HepG2 (cell line): ENCODE results near the gene GPR148. TPM values are rescaled to one million over a fixed set of nuclear protein-coding genes. Genes with fewer than 3 reads are reported as not detected.

ENCODE experiments used
- ATAC-seq: fragments of 200-7000 bp; cut with Tn5 transposase; 3 replicates; pipeline ENCODE4 v1.9.1; 2020; ENCODE audit warnings: mild to moderate bottlenecking, moderate library complexity
- BruUV-seq: library from RNA; stranded (reverse); fragments of 400-500 nt; replicated peaks from 2 replicates; lab custom pipeline; 2021; lab: Mats Ljungman, UMichigan
- CTCF ChIA-PET: fragments of 300-600 bp; formaldehyde crosslinking; extraction: SDS; loops from one replicate; lab custom pipeline; 2021; ENCODE audit warnings: low total read pairs, inconsistent platforms, low intra/inter-chr PET ratio; lab: Yijun Ruan, JAX
- POLR2A ChIA-PET: fragments of 350-600 bp; sonication (Branson Sonifier 250); formaldehyde crosslinking; loops from one replicate; lab custom pipeline; 2020; ENCODE audit warnings: antibody characterized with exemption, inconsistent platforms; lab: Yijun Ruan, JAX
- DNase-seq: peaks from one replicate; pipeline ENCODE4 v3.0.0-alpha.2; 2015; ENCODE audit warnings: low spot score
- FAIRE-seq: peaks from 3 replicates; lab custom pipeline; 2011; peaks lifted over from hg19 to GRCh38; lab: Jason Lieb, UNC
- H2AFZ ChIP-seq: one replicate; pipeline ENCODE4 v1.6.1; 2011; ENCODE audit warnings: low read length, inconsistent platforms
- H3K27ac ChIP-seq: fragments of 300-600 bp; 3 replicates; pipeline ENCODE4 v1.8.0; 2011; ENCODE audit warnings: mixed run types, mild to moderate bottlenecking, mixed read lengths, low read length, inconsistent platforms; ENCODE audit not compliant: insufficient read depth; ENCODE audit errors: extremely low read length
- H3K27me3 ChIP-seq, 2 experiments: fragments of 200-600 bp in 1 of 2; 2 replicates in 1 of 2; 3 replicates in 1 of 2; pipeline versions ENCODE4 v1.6.0 to v1.8.0; 2011; ENCODE audit warnings: low read length in 2 of 2, mild to moderate bottlenecking in 2 of 2, moderate library complexity in 2 of 2, inconsistent platforms in 1 of 2; ENCODE audit not compliant: insufficient read depth in 2 of 2, control insufficient read depth in 1 of 2
- H3K36me3 ChIP-seq, 2 experiments: fragments of 200-600 bp in 1 of 2; replicated peaks in 1 of 2; 2 replicates in 1 of 2; 3 replicates in 1 of 2; pipeline versions ENCODE4 v1.5.1 to v1.8.0; 2011; ENCODE audit warnings: low read length in 2 of 2, inconsistent platforms in 1 of 2; ENCODE audit not compliant: insufficient read depth in 2 of 2, control insufficient read depth in 1 of 2
- H3K4me1 ChIP-seq: 2 replicates; pipeline ENCODE4 v1.5.1; 2012; ENCODE audit warnings: low read length, inconsistent platforms; ENCODE audit not compliant: insufficient read depth
- H3K4me2 ChIP-seq: 2 replicates; pipeline ENCODE4 v1.6.0; 2011; ENCODE audit warnings: low read depth, low read length, inconsistent platforms
- H3K4me3 ChIP-seq, 3 experiments: fragments of 200-600 bp in 1 of 3; sonication (generic), shearing (Covaris generic) in 1 of 3; replicated peaks in 1 of 3; 2 replicates each; pipeline ENCODE4 v1.5.1; 2011 to 2016; ENCODE audit warnings: low read length in 3 of 3, inconsistent platforms in 2 of 3, low read depth in 2 of 3, mild to moderate bottlenecking in 2 of 3, control low read depth in 1 of 3, mixed read lengths in 1 of 3; ENCODE audit not compliant: insufficient read depth in 1 of 3
- H3K79me2 ChIP-seq: one replicate; pipeline ENCODE4 v1.6.1; 2011; ENCODE audit warnings: low read length, inconsistent platforms; ENCODE audit not compliant: insufficient read depth
- H3K9ac ChIP-seq: 2 replicates; pipeline ENCODE4 v1.6.0; 2011; ENCODE audit warnings: mild to moderate bottlenecking, low read depth, low read length, inconsistent platforms; ENCODE audit not compliant: insufficient read depth
- H3K9me3 ChIP-seq: 2 replicates; pipeline ENCODE4 v1.5.1; 2012; ENCODE audit warnings: mild to moderate bottlenecking, low read length
- H4K20me1 ChIP-seq: 2 replicates; pipeline ENCODE4 v1.6.0; 2011; ENCODE audit warnings: inconsistent platforms, mild to moderate bottlenecking, low read length, moderate library complexity; ENCODE audit not compliant: insufficient read depth
- E2F1 ChIP-seq: sonication (generic); formaldehyde crosslinking; IDR thresholded peaks from 2 replicates; pipeline ENCODE4 v1.5.0; 2020; ENCODE audit warnings: missing genetic modification reagents
- FOSL2 ChIP-seq: sonication (generic); formaldehyde crosslinking; IDR thresholded peaks from 2 replicates; pipeline ENCODE4 v1.4.0; 2020; ENCODE audit warnings: missing genetic modification reagents
- GABPA ChIP-seq, 2 experiments: IDR thresholded peaks; 2 replicates each; pipeline ENCODE4 v1.6.1; 2011 to 2016; ENCODE audit warnings: low read depth in 2 of 2, low read length in 1 of 2, missing biosample characterization in 1 of 2, missing genetic modification characterization in 1 of 2
- GTF2F1 ChIP-seq: fragments of 150-350 bp; IDR thresholded peaks from 2 replicates; pipeline ENCODE4 v1.6.1; 2014; ENCODE audit warnings: low read length
- HNF4A ChIP-seq: sonication (generic); formaldehyde crosslinking; IDR thresholded peaks from 2 replicates; pipeline ENCODE4 v1.4.0; 2020; ENCODE audit warnings: missing genetic modification reagents
- KAT7 ChIP-seq: IDR thresholded peaks from 2 replicates; pipeline ENCODE4 v1.6.1; 2018; ENCODE audit warnings: borderline replicate concordance, missing compliant biosample characterization
- MZF1 ChIP-seq: sonication (generic); formaldehyde crosslinking; IDR thresholded peaks from 2 replicates; pipeline ENCODE4 v1.8.1; 2023; ENCODE audit warnings: mild to moderate bottlenecking, missing genetic modification reagents, borderline replicate concordance
- NCOA2 ChIP-seq: sonication (generic); formaldehyde crosslinking; IDR thresholded peaks from 2 replicates; pipeline ENCODE4 v1.8.0; 2022; ENCODE audit warnings: inconsistent platforms
- NR0B2 ChIP-seq: sonication (generic); formaldehyde crosslinking; IDR thresholded peaks from 2 replicates; pipeline ENCODE4 v1.4.0; 2020; ENCODE audit warnings: mild to moderate bottlenecking, missing genetic modification reagents
- TARDBP ChIP-seq: sonication (generic); formaldehyde crosslinking; IDR thresholded peaks from 2 replicates; pipeline ENCODE4 v1.8.0; 2022; ENCODE audit warnings: mild to moderate bottlenecking, missing genetic modification reagents
- ZBTB25 ChIP-seq: IDR thresholded peaks from 2 replicates; pipeline ENCODE4 v1.6.1; 2018; ENCODE audit warnings: missing genetic modification reagents
- ZNF746 ChIP-seq: sonication (generic); formaldehyde crosslinking; IDR thresholded peaks from 2 replicates; pipeline ENCODE4 v1.8.0; 2022; ENCODE audit warnings: mild to moderate bottlenecking, missing genetic modification reagents
- ZNF781 ChIP-seq: sonication (generic); formaldehyde crosslinking; IDR thresholded peaks from 2 replicates; pipeline ENCODE4 v1.5.1; 2020; ENCODE audit warnings: borderline replicate concordance, mild to moderate bottlenecking, missing genetic modification reagents; ENCODE audit errors: not compliant biosample characterization
- ZNF83 ChIP-seq: sonication (generic); formaldehyde crosslinking; IDR thresholded peaks from 2 replicates; pipeline ENCODE4 v1.4.0; 2020; ENCODE audit warnings: missing genetic modification reagents, mild to moderate bottlenecking, borderline replicate concordance
- ZNF841 ChIP-seq: sonication (generic); formaldehyde crosslinking; IDR thresholded peaks from 2 replicates; pipeline ENCODE4 v1.8.1; 2023; ENCODE audit warnings: missing genetic modification reagents, borderline replicate concordance
- WGBS: methylation state at CpG from one replicate; pipeline ENCODE4 v1.1.6; 2017; ENCODE audit warnings: low lambda C conversion rate; 5-methylcytosine and 5-hydroxymethylcytosine counted together
- in situ Hi-C: cut with HindIII; loops from 2 replicates; pipeline ENCODE4 v1.10.0; 2017; ENCODE audit warnings: low pct_unique_long_range_greater_than_20kb; ENCODE audit not compliant: extremely low pct_ligation_motif_present
- intact Hi-C: fragments of 100-400 bp; cut with micrococcal nuclease; formaldehyde crosslinking; loops from one replicate; pipeline ENCODE4 v1.10.0; 2022; ENCODE audit not compliant: unreplicated experiment
- polyA plus RNA-seq, 8 experiments: library from polyadenylated mRNA; depleted of rRNA in 3 of 8; stranded (reverse) in 7 of 8; unstranded in 1 of 8; fragments of >200 nt; fragmentation: Illumina TruSeq in 4 of 8; extraction: Trizol in 4 of 8; gene quantifications; 2 replicates each; pipeline versions ENCODE4 v1.2.1 to v1.2.3, GENCODE V29; 2011 to 2016; ENCODE audit warnings: low read depth in 4 of 8, missing spikeins in 1 of 8, mixed read lengths in 1 of 8; ENCODE audit not compliant: insufficient read depth in 1 of 8
- total RNA-seq, 5 experiments: library from RNA; depleted of rRNA; stranded (reverse); fragments of >200 nt; fragmentation: Illumina TruSeq; extraction: Trizol; gene quantifications; 2 replicates each; pipeline ENCODE4 v1.2.3, GENCODE V29; 2016; ENCODE audit warnings: low read depth in 1 of 5
- TF ChIP-seq, protein P1 (sequence below): sonication (generic); formaldehyde crosslinking; IDR thresholded peaks from 2 replicates; pipeline ENCODE4 v1.5.0; 2020; ENCODE audit warnings: missing genetic modification reagents, mild to moderate bottlenecking, borderline replicate concordance

Gene GPR148
- total and polyA plus RNA-seq, 2 of the 13 experiments (the other 11 are each of a cell fraction or from before 2014, with no cell fraction given) = not detected

- H3K4me3 ChIP-seq = no peak overlapping the region
- H2AFZ ChIP-seq = no peak overlapping the region
- no peaks in the 10 kb centered on the region; the same call in 1 of the 2 replicates for H4K20me1 ChIP-seq
- in situ Hi-C loops = no loop called here
- no TSS peak for BruUV-seq
- 5% methylated on average over 13 of the region's 14 CpGs for WGBS
- TF ChIP-seq ZNF746 (CRISPR knock-in tag) (no peak), TARDBP (CRISPR knock-in tag) (no peak), ZBTB25 (CRISPR knock-in tag) (no peak), MZF1 (CRISPR knock-in tag) (no peak), ZNF781 (CRISPR knock-in tag) (no peak), ZNF841 (CRISPR knock-in tag) (no peak), E2F1 (CRISPR knock-in tag) (no peak), KAT7 (CRISPR knock-in tag) (no peak), FOSL2 (CRISPR knock-in tag) (no peak), HNF4A (CRISPR knock-in tag) (no peak), ZNF83 (CRISPR knock-in tag) (no peak), GABPA (IDR thresholded peaks at IDR 0.05; ENCODE audit: low read depth, low read length) (no peak), GABPA (CRISPR knock-in tag; IDR thresholded peaks at IDR 0.05; ENCODE audit: low read depth) (no peak), NR0B2 (no peak), GTF2F1 (no peak), NCOA2 (CRISPR knock-in tag) (no peak)
- TF ChIP-seq, protein P1, sequence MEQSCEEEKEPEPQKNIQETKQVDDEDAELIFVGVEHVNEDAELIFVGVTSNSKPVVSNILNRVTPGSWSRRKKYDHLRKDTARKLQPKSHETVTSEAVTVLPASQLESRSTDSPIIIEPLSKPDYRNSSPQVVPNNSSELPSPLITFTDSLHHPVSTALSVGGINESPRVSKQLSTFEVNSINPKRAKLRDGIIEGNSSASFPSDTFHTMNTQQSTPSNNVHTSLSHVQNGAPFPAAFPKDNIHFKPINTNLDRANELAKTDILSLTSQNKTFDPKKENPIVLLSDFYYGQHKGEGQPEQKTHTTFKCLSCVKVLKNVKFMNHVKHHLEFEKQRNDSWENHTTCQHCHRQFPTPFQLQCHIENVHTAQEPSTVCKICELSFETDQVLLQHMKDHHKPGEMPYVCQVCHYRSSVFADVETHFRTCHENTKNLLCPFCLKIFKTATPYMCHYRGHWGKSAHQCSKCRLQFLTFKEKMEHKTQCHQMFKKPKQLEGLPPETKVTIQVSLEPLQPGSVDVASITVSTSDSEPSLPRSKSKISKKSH (CRISPR knock-in tag) = no peak
- ChIA-PET CTCF (no interaction called here), POLR2A (no interaction called here)
- no peak overlapping the region for H3K27ac ChIP-seq
- FAIRE-seq (no peak), DNase-seq (no peak), ATAC-seq (no peak)
- H3K27me3 ChIP-seq = peaks cover 7 to 51% of the 10 kb centered on the region in 2 experiments; a peak in 4 of 5 replicates
- H3K9me3 ChIP-seq = no peaks in the 10 kb centered on the region
- no peaks in the 10 kb centered on the region for H3K4me1 ChIP-seq
- H3K79me2 ChIP-seq = no peaks in the 10 kb centered on the region
- no peak overlapping the region for H3K9ac ChIP-seq
- H3K36me3 ChIP-seq = no peaks in the 10 kb centered on the region
- no peak overlapping the region for H3K4me2 ChIP-seq
- intact Hi-C loops = no loop called here
Observed at GRCh38 chr2:130760754-130761751, 32.2 kb downstream of the GPR148 start.
